Inflammatory macrophage treated with lipopolysaccharide for 1 hour (primary cell): ENCODE results near the gene DVL3.
A peak's percentile ranks its signal among the peaks of the same experiment; 100 is the strongest.
"Not testable (repeated sequence)": the region's sequence is repeated elsewhere in the genome, so short reads cannot be mapped to it uniquely, and the experiment has no call there.

Experiments used
- DNase-seq, 2 donors: peaks; one replicate each; pipeline ENCODE4 v3.0.0-alpha.2; 2020 to 2022

Gene DVL3

DNA sequence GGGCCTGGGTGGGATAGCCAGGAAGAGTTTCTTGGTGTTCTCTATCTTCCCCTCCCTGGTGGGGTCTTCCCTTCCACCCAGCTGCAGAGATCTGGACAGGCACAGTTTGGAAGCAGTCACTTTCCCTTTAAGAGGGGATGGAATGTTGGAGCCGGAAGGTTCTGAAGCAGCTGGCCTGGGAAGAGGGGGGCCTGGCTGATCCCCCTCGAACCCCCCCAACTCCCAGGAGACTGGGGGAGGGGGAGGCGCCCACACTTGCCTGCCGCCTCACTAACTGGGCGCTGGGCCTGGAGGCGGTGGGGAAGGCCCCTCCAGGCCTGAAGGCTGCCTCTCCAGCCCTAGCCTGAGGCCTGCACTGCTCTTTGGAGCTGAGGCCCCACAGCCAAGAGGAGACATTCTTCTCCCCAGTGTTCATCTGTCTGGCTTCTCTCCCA, 1.4 kb downstream of the DVL3 start:
- DNase-seq, result no peak

DNA sequence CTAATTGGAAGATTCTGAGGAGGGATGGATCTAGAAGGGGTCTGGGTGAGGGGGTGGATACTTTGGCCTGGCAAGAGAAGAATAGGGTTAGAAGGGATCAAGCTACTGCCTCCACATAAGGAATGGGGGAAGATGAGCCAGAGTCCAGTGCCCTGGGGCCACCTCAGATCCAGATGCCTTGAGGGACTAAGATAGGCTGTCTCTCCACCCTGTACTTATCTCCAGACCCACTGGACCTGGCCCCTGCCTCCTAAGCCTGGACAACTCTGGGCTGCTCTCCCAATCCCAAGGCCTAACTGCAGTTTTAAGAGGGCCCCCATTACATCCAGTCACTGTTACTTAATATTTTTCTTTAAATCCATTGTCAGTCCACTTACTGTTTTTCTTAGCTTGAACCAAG, 2.0 kb downstream of the DVL3 start:
- DNase-seq, result no peak

DNA sequence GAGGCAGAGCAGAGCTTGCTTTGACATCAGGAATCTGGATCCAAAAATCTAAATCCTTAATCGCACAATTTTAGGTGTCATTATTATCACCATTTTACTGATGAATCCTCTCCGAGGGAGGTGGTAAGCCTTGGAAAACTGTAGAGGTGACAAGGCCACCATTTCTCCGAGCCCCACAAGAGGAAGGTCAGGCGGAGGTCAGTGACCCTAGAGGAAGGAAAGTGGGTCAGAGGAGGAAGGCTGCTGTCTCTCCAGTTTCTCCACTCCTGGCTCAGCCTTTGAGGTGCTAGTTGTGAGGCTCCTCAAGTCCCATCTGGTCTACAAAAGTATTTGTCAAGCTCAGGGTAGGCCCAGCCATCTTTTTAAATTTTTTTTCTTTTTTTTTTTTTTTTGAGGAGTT, 3.2 kb downstream of the DVL3 start:
- DNase-seq, result peak in 1 of 2 donors; percentile 40

DNA sequence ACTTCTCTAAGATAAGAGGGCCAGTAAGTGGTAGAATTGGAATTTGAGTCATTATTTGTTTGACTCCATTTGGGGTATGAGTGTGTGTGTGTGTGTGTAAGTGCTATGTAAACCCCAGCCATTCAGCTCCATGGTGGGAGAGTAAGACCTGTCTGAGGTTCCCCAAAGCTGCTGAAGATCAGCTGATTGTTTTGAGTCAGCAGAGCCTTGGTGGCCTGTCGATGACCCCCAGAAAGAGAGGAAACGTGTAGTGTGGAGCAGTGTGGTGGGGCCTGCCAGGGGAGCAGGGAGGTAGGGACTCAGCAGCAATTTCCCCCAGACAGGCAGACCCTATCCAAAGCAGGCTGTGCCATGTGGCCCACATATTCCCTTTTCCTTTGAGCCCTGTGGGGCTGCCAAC, 5.3 kb downstream of the DVL3 start:
- DNase-seq, result peak; percentile 53 to 75

DNA sequence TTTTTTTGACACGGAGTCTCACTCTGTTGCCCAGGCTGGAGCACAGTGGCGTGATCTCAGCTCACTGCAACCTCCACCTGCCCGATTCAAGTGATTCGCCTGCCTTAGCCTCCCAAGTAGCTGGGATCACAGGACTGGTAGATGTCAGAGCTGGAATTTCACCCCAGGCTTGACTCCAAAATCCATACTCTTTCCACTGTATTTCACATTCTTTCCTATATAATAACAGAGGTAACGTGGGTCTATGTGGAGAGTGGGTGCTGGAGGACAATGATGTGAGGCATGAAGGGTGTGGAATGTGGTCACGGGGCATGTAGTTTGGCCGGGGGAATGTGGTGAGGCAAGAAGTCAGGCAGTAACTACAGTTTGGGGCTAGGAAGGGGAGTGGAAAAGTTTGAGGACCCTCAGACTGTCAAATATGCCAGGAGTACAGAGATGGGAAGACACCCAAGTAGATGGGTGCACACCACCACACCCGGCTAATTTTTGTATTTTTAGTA, 7.4 kb downstream of the DVL3 start:
- DNase-seq, result not testable (repeated sequence)

DNA sequence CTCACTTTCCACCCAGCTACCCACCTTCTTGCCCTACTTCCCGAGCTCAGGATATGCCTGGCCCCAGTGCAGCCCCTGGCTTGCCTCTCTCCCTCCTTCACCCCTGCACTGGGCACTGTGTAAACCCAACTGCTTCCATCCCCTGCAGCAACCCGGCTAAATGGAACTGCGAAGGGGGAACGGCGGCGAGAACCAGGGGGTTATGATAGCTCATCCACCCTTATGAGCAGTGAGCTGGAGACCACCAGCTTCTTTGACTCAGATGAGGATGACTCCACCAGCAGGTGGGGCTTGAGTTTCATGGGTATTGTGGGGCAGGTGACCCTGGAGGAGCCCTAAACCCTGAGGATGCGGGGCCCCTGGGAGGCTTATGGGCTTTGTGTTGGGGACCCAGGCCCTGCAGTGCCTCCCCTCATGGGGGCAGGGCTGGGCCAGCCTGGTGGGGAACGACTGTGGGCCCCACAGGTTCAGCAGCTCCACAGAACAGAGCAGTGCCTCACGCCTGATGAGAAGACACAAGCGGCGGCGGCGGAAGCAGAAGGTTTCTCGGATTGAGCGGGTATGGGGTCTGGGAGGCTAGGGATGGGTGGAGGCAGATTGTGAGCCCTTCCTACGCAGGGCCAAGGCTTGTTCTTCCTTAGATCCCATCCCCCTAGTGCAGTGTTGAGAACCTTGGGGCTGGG, 9.6 kb downstream of the DVL3 start:
- no peak for DNase-seq

DNA sequence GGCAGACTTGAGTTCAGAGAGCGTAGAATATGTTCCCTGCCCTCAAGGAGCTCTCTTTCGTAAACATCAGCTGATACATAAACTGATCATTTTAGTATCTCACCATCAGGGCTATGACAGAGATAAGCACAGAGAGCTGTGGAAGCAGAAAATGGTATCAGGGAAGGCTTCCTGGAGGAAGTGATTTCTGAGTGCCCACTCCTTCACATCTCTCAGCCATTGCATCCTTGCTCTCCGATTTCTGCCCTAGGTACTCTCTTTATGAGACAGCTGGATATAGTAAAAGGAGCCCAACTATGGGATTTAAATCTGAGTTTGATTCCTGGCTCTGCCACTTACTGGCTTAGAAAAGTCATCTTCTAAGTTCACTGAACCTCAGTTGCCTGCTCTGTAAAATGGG, 10.4 kb downstream of the DVL3 start:
- DNase-seq, result no peak

DNA sequence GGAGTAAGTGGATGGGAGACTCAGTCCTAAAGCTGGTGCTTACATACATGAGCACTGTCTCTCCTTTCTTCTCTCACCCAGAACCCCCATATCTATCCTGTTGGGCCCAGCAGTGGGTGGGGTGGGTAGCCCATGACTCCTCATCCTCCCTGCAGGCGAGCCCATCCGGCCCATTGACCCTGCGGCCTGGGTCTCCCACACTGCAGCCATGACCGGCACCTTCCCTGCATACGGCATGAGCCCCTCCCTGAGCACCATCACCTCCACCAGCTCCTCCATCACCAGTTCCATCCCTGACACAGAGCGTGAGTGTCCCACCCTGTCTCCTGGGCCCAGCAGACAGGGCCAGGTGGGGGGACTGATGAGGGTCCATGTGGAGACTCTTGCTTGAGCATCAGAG, 11.5 kb downstream of the DVL3 start:
- no peak for DNase-seq

DNA sequence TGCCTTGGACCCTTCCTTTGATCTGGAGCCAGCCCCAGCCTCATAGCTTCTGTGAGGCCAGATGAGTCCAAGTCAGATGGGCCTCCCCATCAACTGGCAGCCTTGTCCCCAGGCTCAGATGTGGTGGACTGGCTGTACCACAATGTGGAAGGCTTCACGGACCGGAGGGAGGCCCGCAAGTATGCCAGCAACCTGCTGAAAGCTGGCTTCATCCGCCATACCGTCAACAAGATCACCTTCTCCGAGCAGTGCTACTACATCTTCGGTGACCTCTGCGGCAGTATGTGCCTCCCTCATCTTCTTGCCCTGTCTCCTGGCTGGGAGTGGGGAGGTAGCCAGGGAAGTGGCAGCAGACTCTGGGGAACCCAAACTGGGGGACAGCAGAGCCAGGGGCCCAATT, 12.6 kb downstream of the DVL3 start:
- no peak for DNase-seq

DNA sequence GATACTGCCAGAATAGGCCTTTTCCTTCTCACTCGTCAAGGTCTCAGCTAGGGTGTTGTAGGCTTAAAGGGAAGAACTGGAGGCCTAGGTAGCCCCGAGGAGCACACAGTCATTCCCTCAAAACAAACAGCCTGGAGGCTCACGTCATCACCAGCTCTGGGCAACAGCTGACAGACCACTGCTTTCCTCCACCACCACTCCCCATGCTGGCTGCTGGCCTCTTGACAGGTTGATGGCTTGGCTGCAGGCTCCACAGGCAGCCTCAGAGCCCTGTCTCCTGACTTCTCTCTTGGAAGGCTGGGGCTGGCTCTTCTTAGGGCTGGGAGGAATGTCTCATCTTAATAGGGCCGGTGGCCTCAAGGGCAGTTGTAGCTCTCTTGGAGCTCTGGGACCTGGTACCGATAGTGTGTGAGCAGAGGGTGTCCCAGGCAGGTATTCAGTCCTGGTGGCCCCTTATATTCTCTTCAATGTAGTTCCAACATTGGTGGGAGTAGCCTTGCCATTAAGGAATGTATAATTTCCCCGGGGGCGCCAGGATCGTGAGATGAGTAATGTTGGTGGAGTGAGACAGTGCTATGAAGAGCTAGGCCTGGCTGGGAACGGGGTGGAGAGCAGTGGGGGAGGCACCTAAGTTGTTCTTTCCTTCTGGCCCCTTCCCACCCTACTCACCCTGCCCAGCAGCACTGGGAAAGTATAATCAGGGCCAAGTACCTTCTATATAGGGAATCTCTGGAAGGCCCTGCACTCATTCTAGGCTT, 13.4 kb downstream of the DVL3 start:
- no peak for DNase-seq

DNA sequence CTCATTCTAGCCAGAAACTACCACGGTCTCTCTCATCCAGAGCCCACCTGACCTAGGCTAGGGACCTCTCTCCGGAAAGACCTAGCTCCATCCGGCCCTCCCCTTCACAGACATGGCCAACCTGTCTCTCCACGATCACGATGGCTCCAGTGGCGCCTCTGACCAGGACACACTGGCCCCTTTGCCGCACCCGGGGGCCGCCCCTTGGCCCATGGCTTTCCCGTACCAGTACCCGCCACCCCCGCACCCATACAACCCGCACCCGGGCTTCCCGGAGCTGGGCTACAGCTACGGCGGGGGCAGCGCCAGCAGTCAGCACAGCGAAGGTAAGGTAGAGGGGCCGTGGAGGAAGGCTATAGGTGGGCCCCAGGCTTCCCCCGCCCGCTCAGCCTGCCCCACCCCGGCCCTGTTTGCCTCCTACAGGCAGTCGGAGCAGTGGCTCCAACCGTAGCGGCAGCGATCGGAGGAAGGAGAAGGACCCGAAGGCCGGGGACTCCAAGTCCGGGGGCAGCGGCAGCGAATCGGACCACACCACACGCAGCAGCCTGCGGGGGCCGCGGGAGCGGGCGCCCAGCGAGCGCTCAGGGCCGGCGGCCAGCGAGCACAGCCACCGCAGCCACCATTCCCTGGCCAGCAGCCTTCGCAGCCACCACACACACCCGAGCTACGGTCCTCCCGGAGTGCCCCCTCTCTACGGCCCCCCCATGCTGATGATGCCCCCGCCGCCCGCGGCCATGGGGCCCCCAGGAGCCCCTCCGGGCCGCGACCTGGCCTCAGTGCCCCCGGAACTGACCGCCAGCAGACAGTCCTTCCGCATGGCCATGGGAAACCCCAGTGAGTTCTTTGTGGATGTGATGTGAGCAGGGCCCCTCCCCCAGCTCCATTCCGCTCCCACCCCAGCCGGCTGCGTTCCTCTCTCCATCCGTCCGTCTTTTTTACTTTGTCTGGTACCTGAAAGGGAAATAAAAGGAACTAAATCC, 15.0 kb downstream of the DVL3 start:
- DNase-seq, result no peak

DNA sequence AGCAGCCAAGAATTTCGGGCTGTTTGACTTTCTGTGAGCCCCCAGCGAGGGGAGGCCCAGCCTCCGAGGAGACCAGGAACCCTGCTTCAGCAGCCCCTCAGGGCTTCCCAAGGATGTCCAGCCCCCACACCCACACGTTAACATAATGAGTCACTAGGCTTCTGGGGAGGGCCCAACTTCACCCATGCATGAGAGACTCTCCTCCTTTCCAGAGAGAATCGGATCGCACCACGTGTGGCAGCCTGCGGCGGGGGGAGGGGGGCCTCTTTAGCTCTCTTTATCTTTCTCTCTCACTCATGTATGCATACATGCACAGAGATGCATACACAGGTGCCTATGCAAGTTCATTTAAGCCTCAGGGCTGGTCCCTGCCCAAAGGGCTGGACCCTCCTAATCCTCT, 16.4 kb downstream of the DVL3 start:
- peak in 1 of 2 donors; percentile 32 for DNase-seq

DNA sequence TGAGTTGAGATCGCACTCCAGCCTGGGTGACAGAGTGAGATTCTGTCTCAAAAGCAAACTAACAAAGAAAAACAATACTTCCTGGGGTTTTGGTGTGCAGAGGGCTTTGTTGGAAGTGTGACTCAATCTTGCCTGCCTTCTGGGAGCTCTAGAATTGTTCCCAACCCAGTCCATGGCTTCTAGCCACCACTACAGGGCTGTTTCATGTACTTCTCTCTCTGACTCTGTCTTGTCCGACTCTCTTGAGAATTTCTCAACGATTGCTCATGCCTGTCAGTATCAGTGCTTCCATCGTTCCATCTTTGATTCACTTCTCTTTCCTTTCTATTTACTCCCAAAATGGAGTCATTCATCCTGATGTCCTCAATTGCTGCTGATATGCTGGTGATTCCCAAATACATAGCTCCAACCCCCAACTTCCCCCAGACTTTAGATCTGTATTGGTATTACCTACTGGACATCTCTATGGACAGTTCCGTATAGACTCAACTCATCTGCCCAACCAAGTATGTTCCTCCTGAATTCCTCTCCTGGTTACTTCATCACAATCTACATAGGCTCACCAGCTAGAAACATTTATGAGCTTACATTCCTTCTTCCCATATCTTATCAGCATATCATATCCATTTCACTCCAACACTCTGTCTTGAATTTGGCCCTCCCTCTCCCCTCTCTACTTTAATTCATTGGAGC, 17.6 kb downstream of the DVL3 start:
- DNase-seq, result no peak

DNA sequence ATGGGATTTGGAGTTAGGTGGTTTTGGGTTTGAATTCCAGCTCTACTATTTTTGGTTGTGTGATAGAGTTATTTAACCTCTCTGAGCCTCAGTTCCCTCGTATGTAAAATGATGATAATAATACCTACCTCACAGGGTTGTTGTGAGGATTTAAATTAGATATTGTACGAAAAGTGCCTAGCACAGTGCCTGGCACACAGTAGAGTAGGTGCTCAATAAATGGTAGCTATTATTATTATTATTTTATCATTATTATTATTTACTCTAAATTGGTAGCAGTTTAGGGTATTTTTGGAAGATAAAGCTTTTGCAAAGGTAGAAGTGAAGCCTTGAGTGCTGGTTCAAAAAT, 18.2 kb downstream of the DVL3 start:
- no peak for DNase-seq

DNA sequence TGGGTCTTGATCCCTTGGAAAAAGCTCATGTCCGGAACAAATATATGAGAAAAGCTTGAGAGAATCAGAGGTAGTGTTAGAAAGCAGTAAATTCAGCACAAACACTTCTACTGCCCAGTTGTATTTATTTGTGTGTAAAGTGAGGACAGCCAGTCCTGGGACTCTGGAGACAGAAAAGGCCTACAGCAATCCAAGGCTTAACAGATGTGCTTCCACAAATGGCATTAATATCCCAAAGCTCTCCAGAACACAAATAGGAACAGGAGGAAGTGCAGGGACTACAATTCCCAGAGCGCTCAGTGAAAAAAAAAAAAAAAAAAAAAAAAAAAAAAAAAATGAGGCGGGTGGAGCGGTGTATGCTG, 19.1 kb downstream of the DVL3 start:
- no peak for DNase-seq

DNA sequence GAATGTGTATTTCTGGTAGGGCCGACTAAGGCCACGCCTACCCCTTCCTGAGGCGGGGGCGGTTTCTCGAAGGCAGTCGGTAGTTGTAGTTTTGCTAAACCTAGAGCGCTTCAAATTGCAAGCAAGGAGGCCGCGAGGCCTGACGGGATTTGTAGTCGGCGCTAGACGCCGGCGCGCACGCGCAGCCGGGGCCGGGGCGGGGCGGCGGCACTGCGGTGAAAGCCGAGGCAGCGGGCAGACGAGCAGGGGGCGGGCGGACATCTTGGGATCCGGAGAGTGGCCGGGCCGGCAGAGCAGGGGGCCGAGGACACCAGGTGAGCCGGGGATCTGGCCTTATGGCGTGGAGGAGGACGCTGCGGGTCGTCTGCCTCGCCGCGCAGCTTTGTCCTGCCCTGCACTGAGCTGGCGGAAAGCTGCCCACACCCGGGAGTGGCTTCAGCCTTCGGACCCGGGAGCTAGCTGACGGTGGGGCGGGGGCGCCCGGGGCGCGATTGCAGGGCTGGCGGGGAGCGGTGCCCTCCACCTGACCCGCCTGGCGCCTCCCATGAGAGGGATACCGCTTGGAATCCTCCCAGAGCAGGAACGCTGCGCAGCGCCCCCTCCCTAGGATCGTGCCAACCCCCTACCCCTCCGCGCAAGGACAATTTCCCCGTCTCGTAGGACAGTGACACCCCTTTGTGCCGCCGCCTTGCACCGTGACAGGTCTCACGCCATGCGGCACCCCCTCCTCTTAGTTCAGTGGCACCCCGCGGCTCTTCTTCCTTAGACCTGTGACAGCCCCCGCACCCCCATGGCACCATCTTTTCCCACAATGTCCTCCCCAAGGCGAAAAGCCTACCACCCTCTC, 19.7 kb downstream of the DVL3 start, which contains the start of gene AP2M1:
Gene AP2M1 (plus strand): TSS at position 210 of the 847 bp plus-strand sequence. CDS start 2,139 bp downstream, outside the sequence.
- peak; percentile 99 for DNase-seq

DNA sequence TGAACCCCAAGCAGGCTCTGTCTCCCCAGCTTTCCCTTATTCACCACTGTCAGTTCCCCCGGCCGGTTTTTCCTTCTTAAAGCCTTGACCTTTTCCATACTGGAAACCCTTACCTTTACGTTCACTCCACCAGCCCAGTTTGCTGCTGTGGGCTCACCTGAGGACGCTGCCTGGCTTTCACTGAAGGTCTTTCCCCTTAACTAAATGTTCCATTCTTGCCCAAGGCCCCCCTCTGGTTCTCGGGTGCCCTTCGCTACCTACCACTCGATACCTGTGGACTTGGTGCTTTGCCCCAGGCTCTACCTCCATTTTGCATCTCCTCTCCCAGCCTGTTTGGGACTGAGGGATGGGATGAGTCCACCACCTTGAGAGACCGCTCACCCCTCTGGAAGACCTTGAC, 20.3 kb downstream of the DVL3 start:
- no peak for DNase-seq

DNA sequence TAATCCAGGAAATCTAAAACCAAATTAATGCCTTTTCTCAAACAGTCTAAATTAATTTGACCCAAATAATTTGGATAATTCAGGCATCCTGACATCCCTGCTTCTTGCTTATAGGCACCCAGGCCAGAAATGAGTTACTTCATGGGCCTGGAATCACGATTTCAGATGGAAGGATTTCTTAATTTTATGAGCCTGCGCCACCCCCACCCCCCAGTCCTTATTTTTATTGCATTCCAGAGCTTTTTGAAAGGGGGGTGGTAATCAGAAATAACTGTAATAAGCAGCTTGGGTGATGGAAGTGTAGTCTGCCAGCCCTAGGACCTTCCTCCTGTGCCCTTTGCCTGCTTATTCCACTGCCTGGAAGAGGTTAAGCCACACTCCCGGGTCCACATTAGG, 20.8 kb downstream of the DVL3 start:
- no peak for DNase-seq

DNA sequence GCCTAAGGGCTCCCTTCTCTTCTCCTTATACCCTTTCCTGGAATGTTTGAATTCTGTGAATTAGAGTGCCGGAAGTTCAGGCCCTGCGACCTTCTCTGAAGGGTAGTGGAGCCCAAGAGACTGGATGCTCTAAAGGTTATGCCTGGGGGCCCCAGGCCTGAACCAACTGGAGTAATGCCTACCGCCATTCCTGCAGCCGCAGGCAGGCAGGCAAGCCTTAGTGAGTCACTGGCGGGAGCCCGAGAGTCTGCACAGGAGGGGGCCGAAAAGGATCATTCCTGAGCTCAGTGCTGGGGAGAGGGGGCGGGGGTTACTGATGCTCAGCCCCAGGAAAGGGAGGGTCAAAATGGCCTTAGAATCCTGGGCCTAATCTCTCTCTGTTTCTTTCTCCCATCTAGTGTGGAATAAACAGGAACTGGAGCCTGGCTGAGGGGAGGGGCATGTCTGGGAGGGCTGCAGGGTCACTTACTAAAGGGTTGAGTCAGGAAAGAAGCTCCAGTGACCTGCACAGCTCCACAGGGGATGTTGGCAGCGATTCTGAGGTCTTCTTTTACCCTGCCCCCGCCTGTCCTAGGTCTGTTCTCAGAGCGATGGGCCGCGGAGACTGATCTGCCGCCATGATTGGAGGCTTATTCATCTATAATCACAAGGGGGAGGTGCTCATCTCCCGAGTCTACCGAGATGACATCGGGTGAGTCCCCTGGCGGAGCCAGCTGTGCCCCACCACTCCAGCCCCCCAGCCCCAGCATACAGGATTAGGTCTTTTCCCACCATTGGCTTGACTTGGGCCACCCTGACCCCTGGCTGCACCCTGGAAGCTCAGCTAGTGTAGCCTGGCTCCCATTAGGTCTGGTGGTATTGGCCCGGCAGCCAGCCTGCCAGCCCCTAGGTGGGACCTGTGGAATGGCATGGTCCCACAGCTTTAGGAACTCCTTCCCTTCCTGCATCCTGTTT, 21.5 kb downstream of the DVL3 start:
- peak; percentile 53 to 55 for DNase-seq

DNA sequence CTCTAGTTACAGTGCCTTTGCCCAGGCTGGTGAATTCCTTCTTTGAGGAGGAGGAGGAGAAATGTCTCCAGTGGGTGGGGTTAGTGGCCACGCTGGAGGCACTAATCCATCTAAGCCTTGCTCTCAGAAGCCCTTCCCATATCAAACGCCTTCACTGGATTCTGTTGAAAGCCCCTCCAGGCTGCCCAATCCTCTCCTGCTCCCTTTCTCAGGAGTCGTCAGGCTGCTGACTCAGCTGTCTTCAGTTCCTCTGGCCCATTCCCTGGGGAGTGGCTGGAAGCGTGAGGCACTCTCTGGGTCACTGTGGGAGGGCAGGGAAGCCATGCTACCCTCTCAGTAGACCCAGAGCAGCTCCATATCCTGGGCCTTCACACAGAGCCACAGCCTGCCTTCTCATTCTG, 22.2 kb downstream of the DVL3 start:
- DNase-seq, result peak in 1 of 2 donors; percentile 23
